ENCODE data around the gene XAB2.

The XAB2 gene

GRCh38 chr19:7622933-7623685, 6.2 kb downstream of the XAB2 start:
- POLR2A ChIA-PET: no interaction called here
- DNase-seq (ENCODE audit: extremely low spot score): no peak
- TF ChIP-seq, protein P1, sequence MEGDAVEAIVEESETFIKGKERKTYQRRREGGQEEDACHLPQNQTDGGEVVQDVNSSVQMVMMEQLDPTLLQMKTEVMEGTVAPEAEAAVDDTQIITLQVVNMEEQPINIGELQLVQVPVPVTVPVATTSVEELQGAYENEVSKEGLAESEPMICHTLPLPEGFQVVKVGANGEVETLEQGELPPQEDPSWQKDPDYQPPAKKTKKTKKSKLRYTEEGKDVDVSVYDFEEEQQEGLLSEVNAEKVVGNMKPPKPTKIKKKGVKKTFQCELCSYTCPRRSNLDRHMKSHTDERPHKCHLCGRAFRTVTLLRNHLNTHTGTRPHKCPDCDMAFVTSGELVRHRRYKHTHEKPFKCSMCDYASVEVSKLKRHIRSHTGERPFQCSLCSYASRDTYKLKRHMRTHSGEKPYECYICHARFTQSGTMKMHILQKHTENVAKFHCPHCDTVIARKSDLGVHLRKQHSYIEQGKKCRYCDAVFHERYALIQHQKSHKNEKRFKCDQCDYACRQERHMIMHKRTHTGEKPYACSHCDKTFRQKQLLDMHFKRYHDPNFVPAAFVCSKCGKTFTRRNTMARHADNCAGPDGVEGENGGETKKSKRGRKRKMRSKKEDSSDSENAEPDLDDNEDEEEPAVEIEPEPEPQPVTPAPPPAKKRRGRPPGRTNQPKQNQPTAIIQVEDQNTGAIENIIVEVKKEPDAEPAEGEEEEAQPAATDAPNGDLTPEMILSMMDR (IDR thresholded peaks at IDR 0.05; ENCODE audit: control extremely low read depth, extremely low read depth, low read depth, missing control alignments): no peak
- CTCF ChIA-PET: interaction anchor here (0.7 to 1.4 kb wide), 3 partner anchors 29 to 57 kb away, joined by 3 read pairs; no protein-coding TSS in a partner anchor

GRCh38 chr19:7620442-7621412, 8.6 kb downstream of the XAB2 start:
- DNase-seq (ENCODE audit: extremely low spot score): no peak
- ChIA-PET CTCF (interaction anchor here (1.2 to 1.8 kb wide), 2 partner anchors 31 to 52 kb away, joined by 3 to 8 read pairs; no protein-coding TSS in a partner anchor), POLR2A (no interaction called here)
- TF ChIP-seq, protein P1 (IDR thresholded peaks at IDR 0.05; ENCODE audit: control extremely low read depth, extremely low read depth, low read depth, missing control alignments): no peak

- POLR2A ChIA-PET: no interaction called here
- no peak for DNase-seq (ENCODE audit: extremely low spot score)
- TF ChIP-seq, protein P1 (IDR thresholded peaks at IDR 0.05; ENCODE audit: control extremely low read depth, extremely low read depth, low read depth, missing control alignments): no peak
- CTCF ChIA-PET: interaction anchor here (1.2 to 1.8 kb wide), 2 partner anchors 32 to 52 kb away, joined by 3 to 8 read pairs; no protein-coding TSS in a partner anchor
These were observed 9.5 kb downstream of the XAB2 start for GRCh38 chr19:7619671-7620441.

DNA sequence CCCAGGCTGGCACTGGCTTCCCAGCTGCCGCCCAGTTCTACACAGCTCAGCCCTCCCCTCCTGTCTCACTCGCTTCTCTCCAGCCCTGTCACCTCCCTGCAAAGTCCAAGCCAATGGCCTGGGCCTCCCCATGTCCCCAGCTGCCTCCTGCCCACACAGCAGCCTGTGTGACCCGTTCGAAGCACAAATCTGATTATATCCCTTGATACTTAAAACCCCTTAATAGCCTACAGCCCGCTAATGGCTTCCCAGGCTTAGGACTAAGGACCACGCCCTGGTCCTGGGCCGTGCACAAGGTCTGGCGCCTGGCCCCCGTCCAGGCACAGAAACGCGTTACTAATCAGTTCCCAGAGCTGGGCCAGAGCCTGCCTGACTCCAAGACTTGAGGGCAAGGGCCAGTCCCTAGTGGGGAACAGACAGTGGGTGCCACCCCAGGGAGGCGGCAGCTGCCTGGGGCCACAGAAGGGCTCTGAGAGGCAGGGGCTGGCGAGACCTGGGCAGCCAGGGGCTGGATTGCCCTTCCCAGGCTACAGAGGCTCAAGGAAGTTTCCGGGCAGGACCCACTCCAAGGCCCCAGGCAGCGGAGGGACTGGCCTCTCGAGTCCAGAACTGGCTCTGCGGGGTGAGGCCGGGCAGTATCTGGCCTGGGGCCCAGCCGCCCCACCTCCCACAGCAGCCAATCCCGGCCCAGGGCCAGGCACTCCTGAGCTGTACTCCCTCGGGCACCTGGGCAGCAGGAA, 10.4 kb downstream of the XAB2 start:
- POLR2A ChIA-PET: no interaction called here
- no peak for DNase-seq (ENCODE audit: extremely low spot score)
- CTCF ChIA-PET: interaction anchor here (1.2 to 1.8 kb wide), 3 partner anchors 8 to 51 kb away, joined by 3 to 8 read pairs (median 3); no protein-coding TSS in a partner anchor
- TF ChIP-seq, protein P1 (IDR thresholded peaks at IDR 0.05; ENCODE audit: control extremely low read depth, extremely low read depth, low read depth, missing control alignments): no peak

DNA sequence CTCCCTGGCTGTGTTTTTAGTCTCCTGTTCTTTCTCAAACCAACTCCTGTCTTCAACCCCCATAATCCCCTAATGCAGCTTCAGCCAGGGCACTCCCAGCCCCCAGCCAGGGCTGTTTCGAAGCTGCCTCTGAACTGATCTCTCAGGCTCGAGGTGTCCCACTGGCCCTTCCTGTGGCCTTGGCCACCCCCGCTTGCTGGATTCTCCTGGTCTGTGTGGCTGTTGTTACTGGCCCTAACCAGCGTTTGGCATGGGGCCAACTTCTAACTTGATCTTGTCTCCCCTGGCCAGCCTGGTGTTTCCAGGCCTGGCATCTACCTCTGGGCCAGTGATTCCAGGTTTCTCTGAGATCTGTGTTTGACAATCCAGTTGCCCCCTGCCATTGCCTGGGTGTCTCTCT, 11.0 kb downstream of the XAB2 start:
- TF ChIP-seq, protein P1 (IDR thresholded peaks at IDR 0.05; ENCODE audit: control extremely low read depth, extremely low read depth, low read depth, missing control alignments): no peak
- no peak for DNase-seq (ENCODE audit: extremely low spot score)
- CTCF ChIA-PET: interaction anchor here (1.3 kb wide), 1 partner anchor 9 kb away, joined by 3 read pairs; no protein-coding TSS in a partner anchor
- POLR2A ChIA-PET: no interaction called here

Data from GM10248 (cell line).